HG02623 (cell line): ENCODE results near the gene GNA12.

Experiments used
- ATAC-seq: cut with Tn5 transposase; IDR thresholded peaks from one replicate; pipeline ENCODE4 v1.9.1; 2021; ENCODE audit warnings: moderate library complexity; ENCODE audit not compliant: unreplicated experiment

GNA12 gene

DNA sequence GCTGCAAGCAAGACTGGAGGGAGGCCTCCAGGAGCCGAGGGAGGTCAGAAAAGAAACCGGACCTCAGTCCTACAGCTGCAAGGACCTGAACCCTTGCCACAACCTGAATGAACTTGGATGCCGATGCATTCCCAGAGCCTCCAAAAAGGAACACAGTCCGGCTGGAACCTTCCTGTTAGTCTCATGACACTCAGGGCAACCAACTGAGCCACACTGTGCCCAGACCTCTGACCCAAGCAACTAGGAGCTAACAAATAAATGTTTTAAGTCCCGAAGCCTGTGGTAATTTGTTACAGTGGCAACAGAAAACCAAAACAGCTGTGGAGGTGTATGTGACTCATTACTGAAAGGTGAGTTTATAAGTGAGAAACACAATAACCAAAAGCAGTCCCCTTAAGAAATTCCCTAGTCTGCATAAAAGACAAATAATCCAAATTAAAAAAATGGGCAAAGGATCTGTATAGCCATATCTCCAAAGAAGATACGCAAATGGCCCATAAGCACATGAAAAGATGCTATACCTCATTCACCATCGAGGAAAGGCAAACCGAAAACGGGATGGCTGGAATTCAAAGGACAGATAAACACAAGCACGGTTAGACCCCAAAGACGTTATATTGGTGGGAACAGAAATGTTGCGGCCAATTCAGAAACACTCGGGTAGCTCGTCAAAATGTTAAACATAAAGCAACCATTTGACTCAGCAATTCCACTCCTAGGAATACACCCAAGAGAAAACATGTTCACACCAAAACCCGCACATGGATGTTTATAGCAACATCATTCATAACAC lies 24.8 kb downstream of the GNA12 start:
- no peak for ATAC-seq

DNA sequence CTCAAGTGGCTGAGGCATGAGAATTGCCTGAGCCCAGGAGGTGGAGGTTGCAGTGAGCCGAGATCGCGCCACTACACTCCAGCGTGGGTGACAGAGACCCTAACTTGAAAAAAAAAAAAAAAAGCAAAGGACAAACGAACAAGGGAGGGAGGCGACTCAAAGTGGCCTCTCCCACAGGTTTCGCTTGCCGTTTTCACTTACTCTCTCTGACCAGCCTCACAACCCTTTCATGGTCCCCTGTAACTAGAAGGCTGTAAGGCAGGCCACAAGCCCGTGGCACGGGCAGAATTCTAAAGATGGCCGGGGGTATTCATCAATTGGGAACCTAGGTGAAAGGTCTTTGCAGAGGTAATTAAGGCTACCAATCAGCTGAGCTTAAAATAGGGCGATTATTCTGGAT lies 25.5 kb downstream of the GNA12 start:
- no peak for ATAC-seq

DNA sequence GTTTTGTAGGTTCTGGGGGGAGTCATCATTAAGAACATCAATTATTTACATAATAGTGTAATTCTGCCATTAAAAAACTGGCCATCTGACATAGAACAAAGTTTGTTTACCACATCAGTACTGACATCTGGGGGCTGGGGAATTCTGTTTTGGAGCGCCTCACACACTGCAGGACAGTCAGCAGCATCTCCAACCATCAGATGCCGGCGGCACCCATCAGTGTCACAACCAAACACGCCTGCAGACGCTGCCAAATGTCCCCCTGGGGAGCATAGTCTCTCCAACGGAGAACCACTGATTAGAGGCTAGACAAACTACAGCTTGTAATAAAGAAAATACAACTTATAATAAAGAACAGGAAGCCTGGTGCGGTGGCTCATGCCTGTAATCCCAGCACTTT lies 26.0 kb downstream of the GNA12 start:
- ATAC-seq: no peak

DNA sequence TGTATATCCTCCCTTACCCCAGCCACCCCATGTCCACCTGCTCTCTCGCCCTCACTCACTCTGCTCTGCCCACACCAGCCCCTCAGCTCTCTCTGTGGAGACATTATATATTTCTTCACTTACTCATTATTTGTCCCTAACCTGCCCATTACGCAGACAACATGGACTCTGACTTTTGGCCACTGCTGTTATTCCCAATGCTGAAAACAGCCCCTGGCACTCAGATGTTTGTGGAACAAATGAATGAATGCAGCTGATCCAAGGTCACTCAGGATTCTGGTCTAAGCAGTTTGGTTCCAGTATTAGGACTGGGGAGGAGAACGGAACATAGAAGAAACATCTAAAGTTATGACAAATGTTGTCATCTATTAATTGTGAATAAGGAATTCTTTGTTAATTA lies 26.7 kb downstream of the GNA12 start:
- ATAC-seq: no peak

DNA sequence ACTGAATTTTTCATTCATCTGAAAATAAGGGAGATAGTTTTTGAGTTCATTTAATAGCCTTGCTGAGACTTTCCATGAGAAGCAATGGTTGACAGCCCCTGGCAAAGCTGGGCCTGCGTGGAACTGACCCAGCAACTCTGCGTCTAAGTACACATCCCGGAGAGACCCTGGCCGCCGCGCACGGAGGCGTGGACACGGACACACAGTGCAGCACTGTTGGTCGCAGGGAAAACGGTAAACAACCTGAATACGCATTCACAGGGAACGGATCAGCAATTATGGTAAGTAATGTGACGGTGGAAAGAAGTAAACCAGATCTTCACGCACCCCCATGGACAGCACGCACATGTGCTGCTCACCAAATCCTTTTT lies 28.2 kb downstream of the GNA12 start:
- ATAC-seq: no peak

DNA sequence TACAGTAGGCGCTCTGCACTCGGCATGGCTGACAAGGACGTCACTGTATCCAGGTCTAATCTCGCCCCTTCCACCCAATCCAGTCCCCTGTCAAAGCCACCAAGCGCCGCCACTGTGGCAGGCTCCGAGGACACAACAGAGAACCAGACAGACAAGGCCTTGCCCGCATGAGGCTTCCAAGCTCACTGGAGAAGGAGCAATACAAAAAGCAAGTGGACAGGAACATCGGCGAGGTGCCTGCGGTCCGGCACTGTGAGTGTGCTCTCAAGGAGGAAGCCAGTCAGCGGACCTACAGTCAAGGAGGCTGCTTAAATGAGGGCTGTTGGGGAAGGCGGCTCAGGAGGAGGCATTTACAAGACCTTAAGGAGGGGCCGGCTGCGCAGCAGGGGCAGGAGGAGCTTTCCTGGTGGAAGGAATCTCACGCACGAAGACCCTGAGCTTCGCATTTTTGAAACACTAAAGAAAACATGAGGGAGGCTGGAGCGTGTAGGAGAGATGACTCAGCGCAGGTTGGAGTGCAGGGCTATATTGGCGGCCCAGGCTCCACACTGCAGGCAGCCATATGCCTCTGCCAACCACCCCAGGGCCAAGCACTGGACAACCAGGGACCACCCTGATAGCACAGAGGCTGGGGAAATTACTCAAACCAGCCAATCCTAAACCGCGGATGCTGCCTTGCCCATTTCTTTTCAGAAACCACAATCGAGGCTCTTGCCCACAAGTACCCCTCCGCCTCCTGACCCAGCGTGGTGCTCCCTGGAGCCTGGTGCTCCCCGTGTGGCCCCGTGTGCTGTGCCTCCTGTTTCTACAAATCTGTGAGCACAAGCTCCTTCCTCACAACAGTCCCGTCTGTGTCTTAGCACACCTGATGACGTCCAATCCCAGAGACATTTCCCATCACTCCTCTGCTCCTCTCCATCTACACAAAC lies 28.9 kb downstream of the GNA12 start:
- no peak for ATAC-seq

DNA sequence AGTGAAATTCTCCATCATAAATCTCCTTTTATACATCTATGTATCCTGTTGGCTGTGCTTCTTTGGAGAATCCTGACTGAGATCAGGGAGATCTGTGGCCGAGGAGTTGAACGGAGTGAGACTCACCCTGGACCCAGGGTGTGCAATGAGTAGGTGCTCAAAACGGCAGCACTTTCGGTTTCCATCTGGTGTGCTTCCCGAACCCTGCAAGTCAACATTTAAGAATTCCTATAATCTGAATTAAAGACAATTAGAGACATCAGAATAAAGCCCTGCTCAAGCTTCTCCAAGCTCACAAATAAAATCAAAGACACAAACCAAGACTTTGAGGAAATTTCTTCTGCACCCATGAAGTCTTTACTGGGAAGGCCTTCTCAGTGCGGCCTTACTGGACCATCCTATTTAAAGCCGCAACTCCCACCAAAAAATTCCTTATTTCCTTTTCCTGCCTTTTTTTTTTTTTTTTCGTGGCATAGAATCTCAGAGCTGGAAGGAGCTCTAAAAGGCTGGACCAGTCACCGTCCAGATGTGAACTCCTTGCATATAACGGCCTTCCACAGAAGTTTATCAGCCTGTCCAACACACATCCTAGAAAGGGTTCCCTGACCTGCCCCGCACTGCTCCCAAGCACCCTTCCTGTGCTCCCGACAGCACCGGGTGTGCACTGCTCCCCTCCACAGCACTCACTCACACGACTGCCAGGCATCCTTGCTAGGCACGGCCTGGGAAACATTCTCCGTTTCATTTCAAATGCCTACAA lies 29.7 kb downstream of the GNA12 start:
- ATAC-seq: no peak

DNA sequence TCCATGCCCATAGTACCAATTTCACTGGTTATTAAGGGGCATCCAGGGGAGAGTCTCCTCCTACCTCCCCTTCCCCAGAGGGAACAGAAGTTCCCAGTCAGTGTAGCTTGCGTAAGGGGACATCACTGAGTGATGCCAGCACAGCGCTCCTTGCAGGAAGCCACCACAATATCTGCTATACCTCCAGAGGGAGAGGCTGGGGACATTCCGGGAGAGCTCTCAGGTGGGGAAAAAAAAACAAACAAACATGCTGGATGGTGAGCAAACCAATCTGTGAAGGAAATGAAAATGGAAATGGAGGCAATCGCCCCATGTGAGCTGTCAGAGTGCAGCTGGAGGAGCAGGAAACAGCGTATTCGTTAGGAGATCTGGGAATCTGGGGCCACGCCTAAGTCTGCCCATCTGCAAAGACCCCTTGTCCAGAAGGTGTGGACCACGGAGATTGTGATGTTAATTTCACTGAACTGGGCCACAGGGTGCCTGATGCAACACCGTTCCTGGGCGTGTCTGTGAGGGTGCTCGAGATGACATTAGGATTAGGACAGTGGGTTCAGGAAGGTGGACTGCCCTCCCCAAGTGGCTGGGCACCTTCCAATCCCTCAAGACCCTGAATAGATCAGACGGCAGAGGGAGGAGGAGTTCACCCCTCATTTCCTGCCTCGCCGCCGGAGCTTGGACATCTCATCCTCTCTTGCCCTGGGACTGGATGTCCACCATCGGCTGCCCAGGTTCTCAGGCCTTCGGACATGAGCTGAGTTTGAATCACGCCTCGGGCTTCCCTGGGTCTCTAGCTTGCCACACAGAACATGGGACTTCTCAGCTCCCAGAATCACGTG lies 30.5 kb downstream of the GNA12 start:
- ATAC-seq: no peak

DNA sequence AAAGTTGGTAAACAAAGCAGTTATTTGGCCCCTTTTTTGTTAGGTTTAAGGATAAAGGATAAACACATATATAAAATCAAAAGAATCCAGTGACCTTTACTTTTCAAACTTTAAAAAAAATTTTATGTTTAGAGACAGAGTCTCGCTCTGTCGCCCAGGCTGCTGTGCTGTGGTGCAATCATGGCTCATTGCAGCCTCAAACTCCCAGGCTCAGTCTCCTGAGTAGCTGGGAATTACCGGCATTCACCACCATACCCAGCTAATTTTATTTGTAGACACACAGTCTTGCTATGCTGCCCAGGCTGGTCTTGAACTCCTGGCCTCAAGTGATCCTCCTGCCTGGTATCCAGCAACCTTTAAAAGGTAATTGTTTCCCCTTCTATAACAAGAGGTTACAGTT lies 31.3 kb downstream of the GNA12 start:
- no peak for ATAC-seq

DNA sequence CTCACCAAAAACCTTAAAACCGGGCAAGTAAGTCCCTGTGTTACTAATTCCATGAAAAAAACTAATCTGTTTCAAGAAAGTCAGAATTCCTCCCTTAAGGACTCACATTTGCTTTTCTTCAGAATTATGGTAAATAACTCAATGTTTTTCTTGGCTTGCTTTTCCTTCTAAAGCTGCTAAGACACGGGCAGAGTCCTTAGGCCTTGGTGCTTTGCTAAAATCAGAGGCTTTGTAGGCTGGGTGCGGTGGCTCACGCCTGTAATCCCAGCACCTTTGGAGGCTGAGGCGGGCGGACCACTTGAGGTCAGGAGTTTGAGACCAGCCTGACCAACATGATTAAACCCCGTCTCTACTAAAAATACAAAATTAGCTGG lies 32.0 kb downstream of the GNA12 start:
- ATAC-seq: no peak

DNA sequence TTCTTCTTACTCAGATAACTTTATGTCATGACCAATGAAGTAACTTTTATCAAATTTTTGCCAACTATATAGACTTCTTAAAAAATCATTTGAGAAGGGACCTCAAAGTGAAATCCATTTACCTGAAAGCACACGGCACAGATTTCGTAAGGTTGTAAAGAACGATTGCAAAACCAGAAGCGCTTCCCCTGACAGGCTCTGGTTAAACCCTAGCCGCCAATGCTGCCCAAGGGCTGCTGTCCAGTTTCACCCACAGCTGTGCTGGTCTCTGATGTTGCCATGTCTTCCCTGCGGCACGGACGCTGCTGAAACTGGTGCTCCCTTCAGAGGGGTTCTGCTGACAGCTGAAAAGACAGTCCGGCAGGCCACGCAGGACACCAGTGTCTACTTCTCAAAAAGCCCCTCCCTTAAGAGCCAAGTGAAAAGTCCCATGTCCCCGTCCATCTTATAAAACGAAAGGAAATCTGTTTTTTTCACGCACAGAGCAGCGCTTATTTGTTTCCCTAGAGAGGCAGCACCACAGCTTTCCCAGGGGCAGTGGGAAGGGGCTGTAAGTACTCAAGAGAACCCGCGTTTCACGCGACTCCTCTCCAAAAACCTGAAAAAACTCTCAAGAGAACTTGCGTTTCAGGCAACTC lies 32.5 kb downstream of the GNA12 start:
- ATAC-seq: no peak

DNA sequence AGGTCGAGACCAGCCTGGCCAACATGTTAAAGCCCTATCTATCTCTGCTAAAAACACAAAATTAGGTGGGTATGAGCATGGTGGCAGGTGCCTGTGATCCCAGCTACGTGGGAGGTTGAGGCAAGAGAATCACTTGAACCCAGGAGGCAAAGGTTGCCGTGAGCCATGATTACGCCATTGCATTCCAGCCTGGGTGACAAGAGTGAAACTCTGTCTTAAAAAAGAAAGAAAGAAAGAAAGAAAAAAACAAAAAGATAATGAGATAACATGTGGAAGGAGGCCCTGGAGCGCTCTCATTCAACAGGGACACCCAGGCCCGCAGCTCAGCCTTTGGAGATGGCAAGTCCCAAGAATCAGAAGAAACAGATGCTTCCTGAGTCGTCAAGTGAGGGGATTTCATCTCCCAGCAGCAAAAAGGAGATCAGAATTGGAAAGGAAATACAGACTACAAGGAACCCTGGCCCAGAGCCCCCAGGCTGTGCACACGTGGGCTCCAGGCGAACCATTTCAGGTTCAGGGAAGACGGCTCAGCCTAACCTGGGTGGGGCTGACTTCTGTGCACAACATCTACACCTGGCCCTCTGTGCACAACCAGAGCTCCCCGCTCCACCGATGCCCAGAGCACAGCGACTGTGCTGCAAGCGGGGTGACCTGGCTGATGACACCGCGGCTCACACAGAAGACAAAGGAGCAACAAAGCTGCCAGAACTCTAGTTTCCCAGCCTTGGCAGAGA lies 33.3 kb downstream of the GNA12 start:
- ATAC-seq: no peak

DNA sequence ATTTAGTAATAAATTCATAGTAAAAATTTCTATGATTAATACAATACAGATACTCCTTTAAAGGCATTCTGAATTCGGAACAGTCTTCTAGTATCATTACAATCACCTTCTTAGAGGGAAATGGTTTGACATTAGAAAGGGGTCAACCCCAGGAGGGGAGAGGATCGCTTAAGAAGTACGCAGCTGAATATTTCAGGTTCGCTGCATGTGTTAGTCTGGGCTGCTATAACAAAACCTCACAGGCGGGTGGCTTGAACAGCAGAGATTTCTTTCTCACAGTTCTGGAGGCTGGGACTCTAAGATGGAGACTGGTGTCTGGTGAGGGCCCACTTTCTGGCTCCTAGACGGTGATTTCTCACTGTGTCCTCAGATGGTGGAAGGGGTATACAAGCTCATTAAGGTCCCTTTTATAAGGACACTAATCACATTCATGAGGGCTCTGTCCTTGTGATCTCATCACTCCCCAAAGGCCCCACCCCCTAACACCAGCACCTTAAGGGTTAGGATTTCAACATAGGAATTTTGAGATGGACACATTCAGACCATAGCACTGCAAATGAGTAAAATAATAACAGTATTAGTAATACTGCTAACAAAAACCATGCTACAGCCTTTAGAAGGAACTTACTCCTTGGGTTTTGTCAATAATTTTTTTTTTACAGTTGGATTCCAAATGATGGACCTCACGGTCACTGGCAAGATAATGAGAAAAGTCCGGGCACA lies 34.0 kb downstream of the GNA12 start:
- no peak for ATAC-seq

DNA sequence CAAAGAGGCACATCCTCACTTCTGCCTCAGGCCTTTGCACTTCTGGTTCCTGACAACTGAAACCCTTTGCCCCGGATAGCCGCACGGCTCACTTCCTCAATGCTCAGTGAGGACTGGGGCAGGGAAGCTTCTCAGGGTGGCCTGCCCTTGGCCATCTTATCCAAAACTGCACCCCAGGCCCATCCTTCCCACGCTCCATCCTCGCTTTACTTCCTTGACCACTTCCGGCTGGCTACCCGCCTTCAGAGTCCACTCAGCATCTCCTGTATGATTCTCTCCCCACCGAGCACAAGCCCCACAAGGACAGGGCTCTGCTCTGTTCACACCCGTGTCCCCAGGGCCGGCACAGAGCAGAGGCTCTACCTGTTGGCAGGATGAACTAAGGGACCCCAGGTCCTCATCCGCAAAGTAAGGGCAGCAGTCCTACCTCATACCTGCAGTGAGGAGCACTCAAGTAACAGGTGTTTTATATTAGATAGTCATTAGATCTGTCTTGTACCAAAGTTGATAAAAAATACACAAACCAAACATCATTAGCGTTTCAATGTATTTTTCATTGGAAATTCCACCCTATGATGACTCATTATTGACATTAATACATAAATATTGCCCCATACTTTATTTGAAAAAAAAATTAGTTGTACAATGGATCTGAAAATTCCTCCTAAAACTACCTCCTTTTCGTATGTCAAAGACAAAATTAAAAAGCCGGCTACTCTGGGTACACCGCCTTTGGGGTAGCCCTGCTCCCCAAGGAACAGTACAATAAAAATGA lies 35.0 kb downstream of the GNA12 start:
- no peak for ATAC-seq

DNA sequence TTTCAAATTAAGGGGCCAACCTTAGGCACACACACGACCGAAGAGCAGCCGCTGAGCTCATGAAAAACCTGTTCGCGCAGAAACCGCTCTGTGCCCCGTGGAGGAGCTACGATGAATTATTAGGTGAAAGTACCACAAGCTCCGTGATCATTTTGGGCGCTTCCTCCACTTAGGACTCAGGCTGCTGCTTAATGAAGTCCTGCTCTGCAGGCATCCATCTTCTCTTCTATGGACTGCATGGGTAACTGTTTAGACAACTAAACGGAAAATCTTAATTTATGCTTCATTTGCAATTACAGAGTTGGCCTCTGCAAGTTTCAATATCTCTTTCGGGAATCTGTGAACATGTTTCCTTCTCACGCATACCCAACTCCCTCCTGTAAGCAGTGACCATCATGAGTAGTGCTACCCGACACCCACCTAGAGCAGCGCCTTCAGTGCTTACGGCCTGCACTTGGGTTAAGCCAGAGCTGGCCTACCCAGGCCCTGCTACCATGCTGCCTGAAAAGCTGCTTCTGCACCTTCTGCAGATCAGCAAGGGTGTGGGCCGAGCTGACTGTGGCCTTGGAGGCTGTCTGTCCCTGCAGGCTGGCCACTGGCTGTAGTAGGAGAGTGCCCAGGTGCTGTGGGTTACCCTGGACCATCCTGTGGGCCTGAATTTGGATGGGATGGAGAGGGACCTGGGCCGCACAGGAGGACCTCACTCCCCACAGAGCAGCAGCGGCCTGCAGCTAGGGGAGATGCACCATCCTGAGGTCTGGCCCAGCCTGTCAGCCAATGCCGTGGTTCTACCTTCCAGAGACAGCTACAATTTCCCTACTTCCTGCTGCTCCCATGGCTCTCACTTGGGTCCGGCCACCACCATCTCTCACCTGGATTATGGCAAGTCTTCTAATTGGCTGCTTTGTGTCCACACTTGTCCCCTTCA lies 36.0 kb downstream of the GNA12 start:
- no peak for ATAC-seq

DNA sequence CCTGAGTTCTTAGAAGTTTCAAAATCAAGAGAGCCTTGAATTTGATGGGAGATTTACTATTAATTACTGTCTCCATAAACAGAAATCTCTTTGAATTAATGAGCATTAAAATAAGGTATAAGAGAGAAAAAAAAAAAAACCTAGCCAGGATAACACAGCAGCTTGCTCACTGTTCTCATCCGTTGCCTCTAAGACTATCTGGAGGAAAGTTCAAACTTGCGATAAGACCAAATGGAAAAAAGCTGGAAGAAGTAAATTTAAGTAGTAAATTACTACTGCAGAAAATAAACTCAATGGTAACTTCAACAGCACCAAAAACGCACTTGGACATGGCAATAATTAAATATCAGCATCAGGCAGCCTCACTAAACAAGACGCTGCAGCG lies 36.7 kb downstream of the GNA12 start:
- no peak for ATAC-seq

DNA sequence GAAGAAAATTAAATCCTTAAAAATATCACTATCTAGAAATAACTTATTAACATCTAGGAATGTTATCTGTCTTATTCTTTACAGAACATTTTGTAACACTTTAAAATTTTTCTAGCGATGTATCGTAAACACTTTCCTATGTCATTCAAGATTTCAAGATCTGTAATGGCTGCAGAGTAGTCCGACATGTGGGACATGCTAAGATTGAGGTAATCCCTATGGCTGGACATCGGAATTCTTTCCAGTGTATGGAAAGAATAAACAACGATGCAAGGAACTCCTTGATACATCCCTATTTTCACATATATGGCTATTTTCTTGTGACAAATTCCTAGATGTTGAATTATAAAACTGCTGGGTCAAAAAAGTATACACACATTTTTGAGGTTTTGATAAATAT lies 37.5 kb downstream of the GNA12 start:
- ATAC-seq: no peak
